Tongue (tissue), 2 donors: ENCODE data around the gene CRYBG1. TPM values are rescaled to one million over a fixed set of nuclear protein-coding genes. Genes with fewer than 3 reads are reported as not detected.
"Not testable (repeated sequence)": the region's sequence is repeated elsewhere in the genome, so short reads cannot be mapped to it uniquely, and the experiment has no call there.

Experiments used
- DNase-seq: peaks from one replicate; pipeline ENCODE4 v3.0.0-alpha.2; 2015
- total RNA-seq: library from RNA; depleted of rRNA; stranded (reverse); fragments of >200 nt; gene quantifications from one replicate; pipeline ENCODE4 v1.2.3, GENCODE V29; 2014

The CRYBG1 gene
- total RNA-seq, 1 donor from 2014 or later, result 18.7 TPM

DNA sequence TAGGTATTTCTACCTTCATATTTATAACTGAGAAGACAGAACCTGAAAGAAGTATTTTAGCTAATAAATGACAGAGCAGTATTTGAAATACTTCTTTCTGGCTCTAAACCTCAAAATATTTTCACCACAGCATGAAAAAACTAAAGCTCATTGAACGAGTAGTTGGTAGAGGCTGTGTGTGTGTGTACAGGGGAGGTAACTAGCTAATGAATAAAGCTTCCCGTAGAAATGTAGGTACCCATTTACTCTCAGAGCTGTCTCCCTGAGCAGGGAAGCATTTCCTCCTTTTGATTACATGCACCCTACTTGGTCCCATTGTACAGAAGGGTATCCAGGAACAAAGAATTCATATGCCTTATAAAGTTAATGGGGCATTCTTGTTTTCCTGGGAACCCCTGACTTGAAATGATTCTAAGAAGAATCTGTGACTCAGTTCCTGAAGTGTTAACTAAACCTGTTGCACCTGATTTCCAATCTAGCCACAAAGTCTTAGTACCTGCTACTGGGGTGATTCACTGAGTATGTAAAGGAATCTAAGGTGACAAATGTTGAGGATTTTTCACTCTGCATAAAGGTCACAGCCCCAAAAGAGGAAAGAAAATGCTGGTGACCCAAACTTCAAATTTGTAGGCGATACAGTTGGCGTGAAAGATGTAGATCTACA lies 12.5 kb downstream of the CRYBG1 start:
- no peak for DNase-seq

- DNase-seq, result no peak
Measured at GRCh38 chr6:106373502-106374239, 13.2 kb downstream of the CRYBG1 start.

GRCh38 chr6:106377061-106377540 lies 16.6 kb downstream of the CRYBG1 start:
- peak; percentile 74 for DNase-seq

GRCh38 chr6:106379951-106380350 lies 19.4 kb downstream of the CRYBG1 start:
- DNase-seq, result peak; percentile 6

DNA sequence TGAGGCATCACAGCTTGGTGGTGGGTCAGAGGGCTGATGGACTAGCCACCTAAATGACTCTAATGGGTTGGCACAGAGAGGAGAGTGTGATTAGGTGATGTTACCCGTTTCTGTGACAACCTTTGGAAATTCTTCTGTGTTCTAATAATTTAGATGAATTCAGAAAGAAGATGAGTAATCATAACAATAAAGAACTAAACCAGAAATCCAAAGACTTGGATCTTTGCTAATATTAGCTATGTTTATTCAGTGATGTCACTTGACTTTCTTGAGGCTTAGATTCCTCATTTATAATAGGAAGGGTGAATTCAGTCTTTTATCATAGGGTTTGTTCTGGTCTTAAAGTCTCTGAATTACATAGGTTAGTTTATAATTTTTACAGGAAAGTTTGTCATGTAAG lies 19.9 kb downstream of the CRYBG1 start:
- peak; percentile 30 for DNase-seq

GRCh38 chr6:106381223-106381622 lies 20.7 kb downstream of the CRYBG1 start:
- no peak for DNase-seq

DNA sequence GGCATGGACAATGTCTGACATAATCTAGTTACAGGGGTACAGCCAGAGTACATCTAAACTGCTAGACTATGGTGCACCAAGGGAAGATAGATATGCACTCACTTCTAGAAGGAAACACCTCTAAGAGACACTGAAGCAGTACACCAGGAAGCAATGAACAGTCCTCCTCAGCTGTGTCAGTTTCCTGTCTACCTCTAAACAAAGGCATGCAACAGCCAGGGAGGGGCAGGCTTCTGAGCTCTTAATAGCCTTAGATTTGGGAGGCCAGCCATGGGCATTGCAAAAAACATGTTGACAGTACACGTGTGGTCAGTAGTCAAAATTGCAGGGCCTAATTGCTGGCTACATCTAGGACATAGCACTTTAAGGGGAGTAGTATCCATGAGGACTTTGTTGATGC lies 21.4 kb downstream of the CRYBG1 start:
- no peak for DNase-seq

- DNase-seq, result no peak
Measured at GRCh38 chr6:106383573-106383972, 23.1 kb downstream of the CRYBG1 start.

GRCh38 chr6:106385530-106385929 lies 25.0 kb downstream of the CRYBG1 start:
- DNase-seq, result no peak

- DNase-seq, result no peak
Measured at GRCh38 chr6:106387875-106388274, 27.4 kb downstream of the CRYBG1 start.

GRCh38 chr6:106390088-106390487 lies 29.6 kb downstream of the CRYBG1 start:
- DNase-seq, result no peak

DNA sequence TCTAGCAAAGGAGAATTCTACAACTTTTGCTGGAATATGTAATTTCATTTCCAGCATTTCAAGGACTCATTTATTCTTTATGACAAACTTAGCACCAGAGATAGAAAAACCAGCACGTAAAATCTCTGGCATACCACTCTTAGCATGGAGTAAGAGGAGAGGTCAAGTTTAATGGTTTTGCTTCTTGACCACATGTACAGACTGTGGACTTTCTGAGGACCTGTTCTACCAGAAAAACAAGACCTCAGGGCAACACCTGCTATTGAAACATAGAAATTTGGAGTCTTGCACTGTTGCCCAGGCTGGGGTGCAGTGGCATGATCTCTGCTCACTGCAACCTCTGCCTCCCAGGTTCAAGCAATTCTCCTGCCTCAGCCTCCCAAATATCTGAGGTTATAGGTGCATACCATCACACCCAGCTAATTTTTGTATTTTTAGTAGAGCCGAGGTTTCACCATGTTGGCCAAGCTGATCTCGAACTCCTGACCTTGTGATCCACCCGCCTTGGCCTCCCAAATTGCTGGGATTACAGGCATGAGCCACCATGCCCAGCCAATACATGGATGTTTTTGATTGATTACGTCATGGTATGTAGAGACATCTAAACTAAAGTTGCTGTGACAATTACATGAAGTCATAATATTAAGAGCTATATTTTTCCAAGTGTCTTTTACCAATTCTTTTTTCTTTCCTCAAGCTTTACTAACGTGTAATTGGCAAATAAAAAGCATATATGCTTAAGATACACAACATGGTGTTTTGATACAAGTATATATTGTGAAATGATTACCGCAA lies 36.1 kb downstream of the CRYBG1 start:
- no peak for DNase-seq

GRCh38 chr6:106397431-106397830 lies 36.9 kb downstream of the CRYBG1 start:
- DNase-seq, result no peak

GRCh38 chr6:106398621-106399020 lies 38.1 kb downstream of the CRYBG1 start:
- no peak for DNase-seq

GRCh38 chr6:106405044-106405443 lies 44.5 kb downstream of the CRYBG1 start:
- DNase-seq, result not testable (repeated sequence)

DNA sequence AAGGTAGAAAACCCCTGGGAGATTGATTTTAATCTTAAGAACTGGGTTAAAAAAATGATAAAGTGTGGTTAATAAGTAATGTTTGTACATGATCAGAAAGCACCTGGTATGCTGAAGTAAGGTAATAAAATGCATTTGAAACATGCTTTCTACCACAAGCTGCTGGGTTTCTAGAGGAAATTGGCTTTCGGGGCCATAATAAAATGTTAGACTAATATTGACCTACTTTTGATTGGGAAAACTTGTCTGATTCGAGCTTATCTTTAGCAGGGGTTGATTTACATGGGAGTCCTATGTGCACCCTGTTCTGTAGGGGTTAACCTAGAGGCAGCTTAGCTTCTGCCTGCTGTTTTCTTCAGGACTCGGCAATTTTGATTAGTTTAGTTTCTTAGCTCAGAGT lies 50.5 kb downstream of the CRYBG1 start:
- DNase-seq, result no peak

DNA sequence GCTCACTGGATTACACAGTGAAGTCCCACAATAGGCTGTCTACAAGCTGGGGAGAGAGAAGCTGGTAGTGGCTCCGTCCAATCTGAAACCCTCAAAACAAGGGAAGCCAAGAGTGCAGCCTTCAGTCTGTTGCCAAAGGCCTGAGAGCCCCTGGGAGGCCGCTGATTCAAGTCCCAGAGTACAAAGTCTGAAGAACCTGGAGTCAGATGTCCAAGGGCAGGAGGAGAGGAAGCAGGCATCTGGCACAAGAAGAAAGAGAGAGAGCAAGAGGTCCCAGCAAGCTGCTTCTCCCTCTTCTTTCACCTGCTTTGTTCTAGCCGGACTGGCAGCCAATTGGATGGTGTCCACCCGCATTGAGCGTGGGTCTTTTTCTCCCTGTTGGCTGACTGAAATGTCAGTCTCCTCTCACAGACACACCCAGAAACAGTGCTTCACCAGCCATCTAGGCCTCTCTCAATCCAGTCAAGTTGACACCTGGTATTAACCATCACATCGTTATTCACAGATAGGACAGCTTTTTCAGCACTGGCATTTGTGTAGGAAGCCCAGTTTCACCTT lies 51.2 kb downstream of the CRYBG1 start:
- DNase-seq, result no peak

DNA sequence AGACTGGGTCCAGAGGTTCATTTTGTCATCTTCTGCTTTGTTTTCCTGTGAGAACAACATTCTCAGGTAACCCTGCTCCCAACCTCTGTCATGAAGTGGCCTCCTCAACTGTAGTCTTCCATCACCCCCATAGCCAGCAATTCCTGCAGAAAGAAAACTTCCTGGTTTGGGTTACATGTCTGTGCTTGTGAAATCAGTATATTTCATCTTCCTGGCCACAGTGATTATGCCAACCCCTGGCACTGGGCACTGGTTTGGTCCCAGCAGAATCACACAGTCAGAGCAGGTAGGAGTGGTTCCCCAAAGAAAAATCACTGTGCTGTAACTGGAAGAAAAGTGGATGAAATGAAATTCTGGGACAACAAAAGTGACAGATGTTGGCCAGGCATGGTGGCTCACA lies 52.5 kb downstream of the CRYBG1 start:
- DNase-seq, result no peak

GRCh38 chr6:106413722-106414121 lies 53.2 kb downstream of the CRYBG1 start:
- no peak for DNase-seq

DNA sequence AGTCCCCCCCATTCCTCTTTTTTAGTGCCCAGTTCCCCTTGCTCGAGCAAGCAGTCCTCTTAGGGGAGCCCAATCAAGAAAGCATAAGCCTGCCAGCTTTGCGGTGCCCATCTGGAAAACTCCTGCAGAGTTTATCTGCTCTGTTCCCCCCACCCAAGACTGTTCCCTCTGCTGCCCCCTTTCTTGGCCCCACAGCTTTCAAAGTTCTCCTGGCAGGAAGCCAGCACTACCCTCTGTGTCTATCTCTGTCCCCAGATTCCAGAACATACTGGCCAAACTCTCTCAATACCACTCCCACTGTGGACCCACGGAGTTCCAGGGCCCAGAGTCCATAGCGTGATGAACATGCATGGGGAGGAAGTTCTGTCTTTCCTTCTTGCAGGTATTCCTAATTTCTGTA lies 55.4 kb downstream of the CRYBG1 start:
- DNase-seq, result no peak

GRCh38 chr6:106417572-106418147 lies 57.1 kb downstream of the CRYBG1 start:
- no peak for DNase-seq

DNA sequence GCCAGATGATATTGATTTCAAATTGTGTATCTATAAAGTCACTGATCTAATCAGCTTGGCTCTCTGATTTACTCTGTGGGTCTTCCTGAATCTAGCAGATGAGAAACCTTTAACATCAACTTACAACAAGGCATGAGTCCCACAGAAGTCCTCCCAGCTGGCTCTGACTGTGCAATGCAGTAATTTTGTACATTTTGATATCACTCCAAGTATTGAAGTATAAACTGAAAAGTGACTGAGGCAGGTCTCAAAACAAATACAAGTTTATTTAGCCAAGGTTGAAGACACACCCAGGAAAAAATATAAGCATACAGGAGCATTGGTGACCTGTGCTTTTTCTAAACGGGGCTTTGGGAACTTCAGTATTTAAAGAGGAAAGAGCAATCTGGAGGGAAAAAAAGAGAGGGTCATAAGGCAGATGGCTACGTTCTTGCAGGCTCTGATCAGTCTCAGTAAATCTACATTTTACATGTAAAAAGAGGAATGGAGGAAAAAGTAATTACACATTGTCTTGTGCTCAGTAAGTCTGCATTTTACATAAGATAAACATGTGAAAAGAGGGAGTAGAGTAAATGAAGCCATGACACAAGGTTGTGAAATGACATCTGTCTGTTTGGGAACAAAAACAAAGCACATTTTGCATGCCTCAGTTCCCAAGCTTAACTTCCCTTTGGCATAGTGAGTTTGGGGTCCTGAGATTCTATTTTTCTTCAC lies 59.5 kb downstream of the CRYBG1 start:
- DNase-seq, result no peak
